Gastroesophageal sphincter (tissue), 3 donors: ENCODE data around the gene ZBTB34.

Source experiments
- CTCF ChIP-seq, 4 experiments: fragments of 200-600 bp in 2 of 4; fragments of 450-650 bp in 2 of 4; sonication (generic) in 1 of 4; IDR thresholded peaks; one replicate each; pipeline ENCODE4 v1.5.1; 2017 to 2019; ENCODE audit warnings: antibody characterized with exemption in 4 of 4, mild to moderate bottlenecking in 2 of 4, moderate library complexity in 2 of 4
- EP300 ChIP-seq: sonication (generic); formaldehyde crosslinking; IDR thresholded peaks from one replicate; pipeline ENCODE4 v1.6.1; 2017; ENCODE audit warnings: antibody characterized with exemption, mild to moderate bottlenecking
- POLR2A ChIP-seq, 2 donors: fragments of 450-650 bp; IDR thresholded peaks; one replicate each; pipeline ENCODE4 v1.6.1; 2017; ENCODE audit warnings: antibody characterized with exemption in 2 of 2, mild to moderate bottlenecking in 2 of 2, moderate library complexity in 1 of 2
- POLR2AphosphoS5 ChIP-seq: sonication (generic); formaldehyde crosslinking; IDR thresholded peaks from one replicate; pipeline ENCODE4 v1.6.1; 2017; ENCODE audit warnings: antibody characterized with exemption

- TF ChIP-seq CTCF (IDR thresholded peaks at IDR 0.05) (no peak), EP300 (no peak), POLR2AphosphoS5 (no peak), POLR2A (IDR thresholded peaks at IDR 0.05) (no peak)
Measured at GRCh38 chr9:126827227-126827626, 33.2 kb upstream of the ZBTB34 start.
